HG03442 (cell line): ENCODE data around the gene MTARC1.
A peak's percentile ranks its signal among the peaks of the same experiment; 100 is the strongest.

Experiments
- ATAC-seq: cut with Tn5 transposase; IDR thresholded peaks from one replicate; pipeline ENCODE4 v1.9.1; 2021; ENCODE audit warnings: mild to moderate bottlenecking, moderate library complexity; ENCODE audit not compliant: unreplicated experiment

The MTARC1 gene

GRCh38 chr1:220769205-220769604 is 17.5 kb upstream of the MTARC1 start:
- no peak for ATAC-seq

DNA sequence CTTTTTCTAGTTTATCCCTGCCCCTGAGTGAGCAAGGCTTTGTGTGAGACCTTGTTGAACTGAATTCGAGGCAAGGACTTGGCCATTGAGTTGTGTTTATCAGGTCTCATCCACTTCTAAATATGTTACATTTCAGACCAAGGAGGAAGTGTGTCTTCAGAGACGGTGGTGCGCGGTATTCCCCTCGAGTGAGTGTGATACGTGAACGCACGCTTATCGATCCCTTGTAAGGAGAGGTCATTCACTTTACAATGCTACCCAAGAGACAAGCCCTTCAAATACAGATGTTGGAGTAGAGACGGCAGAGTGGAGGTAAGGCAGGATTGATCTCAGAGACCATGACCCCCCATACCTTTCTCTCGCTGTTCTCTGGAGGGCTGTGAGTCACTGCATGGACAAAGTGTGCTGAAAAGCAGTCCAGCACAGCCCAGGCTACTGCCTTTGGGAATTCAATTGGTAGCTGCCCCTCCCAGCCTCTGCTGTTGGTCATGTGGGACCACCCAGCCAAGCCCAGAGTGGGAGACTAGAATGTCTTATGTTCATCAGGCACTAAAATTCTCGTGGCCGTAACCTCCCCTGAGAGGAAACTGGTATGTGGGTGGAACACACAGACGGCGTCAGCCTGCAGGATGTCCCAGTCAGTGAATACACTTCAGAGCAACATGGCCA is 16.3 kb upstream of the MTARC1 start:
- peak; percentile 81 for ATAC-seq

- peak; percentile 19 for ATAC-seq
Measured at GRCh38 chr1:220772846-220773245, 13.9 kb upstream of the MTARC1 start.

DNA sequence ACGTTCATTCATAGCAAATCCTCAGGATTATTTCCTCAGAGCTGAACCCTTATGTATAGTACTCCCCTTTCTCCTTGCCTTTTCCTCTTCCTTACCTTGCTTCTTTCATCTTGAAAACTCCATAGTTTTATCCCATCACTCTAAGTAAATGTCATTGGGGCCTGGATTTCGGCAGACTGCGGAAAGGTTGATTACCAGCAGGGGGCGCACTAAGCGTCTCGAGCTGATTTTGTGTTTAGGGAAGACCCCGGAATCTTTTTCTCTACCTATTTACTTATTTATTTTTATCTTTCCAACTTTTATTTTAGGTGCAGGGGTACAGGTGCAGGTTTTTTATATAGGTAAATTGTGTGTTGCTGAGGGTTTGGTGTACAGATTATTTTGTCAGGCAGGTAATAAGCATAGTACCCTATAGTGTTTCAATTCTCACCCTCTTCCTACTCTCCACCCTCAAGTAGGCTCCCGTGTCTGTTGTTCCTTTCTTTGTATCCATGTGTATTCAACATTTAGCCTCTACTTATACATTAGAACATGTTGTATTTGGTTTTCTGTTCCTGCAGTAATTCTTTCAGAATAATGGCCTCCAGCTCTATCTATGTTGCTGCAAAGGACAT is 11.4 kb upstream of the MTARC1 start:
- ATAC-seq = no peak

- no peak for ATAC-seq
Measured at GRCh38 chr1:220776254-220776653, 10.5 kb upstream of the MTARC1 start.

DNA sequence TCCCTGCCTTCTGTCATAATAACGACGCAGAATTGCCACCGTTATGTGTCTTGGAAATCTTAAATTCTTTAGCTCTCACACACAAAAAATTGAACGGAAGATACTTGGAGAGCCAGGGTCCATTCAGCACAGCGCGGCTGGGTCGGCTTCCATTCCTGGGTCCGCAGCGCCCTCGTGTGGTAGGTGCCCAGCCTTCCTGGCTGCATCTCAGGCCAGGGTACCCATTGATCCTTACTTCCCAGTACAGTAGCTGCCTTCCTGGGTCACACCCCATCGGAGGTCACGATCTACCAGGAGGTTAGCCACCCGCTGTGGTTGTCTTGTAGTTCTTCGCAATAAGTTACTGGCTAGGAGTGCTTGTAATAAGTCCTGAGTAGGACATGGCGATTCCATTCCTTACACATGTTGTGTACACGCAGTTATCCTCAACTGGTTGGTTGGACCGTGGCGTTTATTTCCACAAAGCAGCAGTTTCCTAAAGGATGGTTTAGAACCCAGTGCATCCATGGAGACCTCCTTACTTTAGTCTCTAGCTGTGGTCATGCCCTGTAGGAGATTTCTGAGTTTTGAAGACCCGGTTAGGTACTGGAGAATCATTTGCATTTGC is 9.9 kb upstream of the MTARC1 start:
- ATAC-seq = peak; percentile 81

DNA sequence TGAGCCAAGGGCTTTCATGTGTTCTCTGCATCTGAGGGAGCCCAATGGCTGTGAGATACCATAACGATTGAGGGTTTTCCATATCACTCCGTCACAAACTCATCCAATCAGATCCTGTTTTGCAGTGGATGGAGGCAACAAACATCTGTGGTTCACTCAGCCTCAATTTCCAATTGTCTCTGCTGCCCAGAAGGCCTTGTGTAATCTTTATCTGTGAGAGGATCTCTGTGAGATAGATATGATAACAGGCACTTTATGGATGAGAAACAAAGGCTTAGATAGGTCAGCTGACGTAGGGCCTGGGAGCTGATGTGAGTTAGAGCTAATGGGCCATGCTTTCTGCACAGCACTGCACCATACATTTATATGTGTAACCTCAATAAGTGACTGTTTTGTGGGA is 3.3 kb upstream of the MTARC1 start:
- no peak for ATAC-seq

- ATAC-seq = no peak
Measured at GRCh38 chr1:220784751-220785150, 2.0 kb upstream of the MTARC1 start.

- no peak for ATAC-seq
Measured at GRCh38 chr1:220785166-220786056, 1.3 kb upstream of the MTARC1 start.

DNA sequence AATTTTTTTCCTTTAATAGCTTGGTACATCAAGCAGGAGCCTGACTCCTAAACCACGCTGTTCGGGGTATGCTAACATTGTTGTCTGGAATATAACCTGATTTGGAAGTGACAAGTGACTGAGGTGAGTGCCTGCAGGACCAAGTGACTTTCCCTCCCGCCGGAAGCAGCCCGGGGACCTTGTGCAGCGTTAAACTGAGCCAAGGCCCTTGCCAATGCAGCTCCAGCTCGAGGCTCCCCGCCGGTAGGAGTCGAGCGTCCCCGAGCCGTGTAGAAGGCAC is 716 bp upstream of the MTARC1 start:
- ATAC-seq = peak; percentile 9

DNA sequence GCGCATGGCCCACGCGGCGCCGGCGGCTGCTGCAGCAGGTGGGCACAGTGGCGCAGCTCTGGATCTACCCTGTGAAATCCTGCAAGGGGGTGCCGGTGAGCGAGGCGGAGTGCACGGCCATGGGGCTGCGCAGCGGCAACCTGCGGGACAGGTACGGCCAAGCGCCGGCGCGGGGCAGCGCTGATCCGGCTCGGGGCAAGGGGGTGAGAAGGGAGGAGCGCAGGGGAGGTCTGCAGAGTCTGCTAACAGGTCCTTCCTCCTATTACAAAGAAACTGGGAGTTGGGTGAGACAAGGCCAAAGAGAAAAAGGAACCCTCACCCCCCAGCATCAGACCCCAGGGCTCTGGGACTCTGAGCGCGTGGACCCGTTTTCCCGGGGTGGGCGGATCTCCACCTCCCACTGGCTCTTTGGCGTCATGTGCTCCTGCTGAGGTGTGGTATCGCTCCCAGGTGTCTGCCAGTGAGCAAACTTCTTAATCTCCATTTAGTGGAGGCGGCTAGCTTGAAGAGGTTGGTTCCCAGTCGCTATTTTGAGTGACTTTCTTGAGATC is 431 bp downstream of the MTARC1 start:
- ATAC-seq = peak; percentile 37

DNA sequence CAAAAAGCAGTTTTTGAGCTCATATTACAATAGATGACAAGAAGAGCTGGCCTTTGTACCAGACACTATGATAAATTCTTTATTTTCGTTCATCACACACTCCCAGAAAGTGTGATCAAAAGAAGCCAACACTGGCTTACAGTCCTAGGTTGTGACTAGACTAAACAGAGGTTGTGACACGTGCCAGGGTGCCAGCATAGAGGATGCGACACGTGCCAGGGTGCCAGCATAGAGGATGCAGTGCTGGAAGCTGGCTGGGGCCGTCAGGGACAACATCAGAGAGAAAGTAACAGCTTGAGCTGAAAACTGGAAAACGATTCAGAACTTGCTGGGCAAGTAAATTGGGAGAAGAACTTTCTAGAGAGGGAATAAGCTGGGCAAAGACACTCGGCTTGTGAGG is 2.2 kb downstream of the MTARC1 start:
- ATAC-seq = no peak

GRCh38 chr1:220789532-220790147 is 2.9 kb downstream of the MTARC1 start:
- ATAC-seq = no peak

DNA sequence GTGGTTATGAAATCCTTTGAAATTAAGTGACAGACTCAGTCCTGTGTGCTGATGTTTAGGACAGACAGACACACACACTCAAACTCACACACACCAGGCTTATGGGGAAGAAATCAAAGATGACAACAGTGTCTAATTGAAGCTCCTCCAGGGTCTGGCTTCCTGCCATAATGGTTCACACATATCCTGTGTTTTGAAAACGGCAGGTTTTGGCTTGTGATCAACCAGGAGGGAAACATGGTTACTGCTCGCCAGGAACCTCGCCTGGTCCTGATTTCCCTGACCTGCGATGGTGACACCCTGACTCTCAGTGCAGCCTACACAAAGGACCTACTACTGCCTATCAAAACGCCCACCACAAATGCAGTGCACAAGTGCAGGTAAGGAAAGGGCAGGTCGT is 4.6 kb downstream of the MTARC1 start:
- no peak for ATAC-seq

GRCh38 chr1:220791956-220792355 is 5.2 kb downstream of the MTARC1 start:
- no peak for ATAC-seq

DNA sequence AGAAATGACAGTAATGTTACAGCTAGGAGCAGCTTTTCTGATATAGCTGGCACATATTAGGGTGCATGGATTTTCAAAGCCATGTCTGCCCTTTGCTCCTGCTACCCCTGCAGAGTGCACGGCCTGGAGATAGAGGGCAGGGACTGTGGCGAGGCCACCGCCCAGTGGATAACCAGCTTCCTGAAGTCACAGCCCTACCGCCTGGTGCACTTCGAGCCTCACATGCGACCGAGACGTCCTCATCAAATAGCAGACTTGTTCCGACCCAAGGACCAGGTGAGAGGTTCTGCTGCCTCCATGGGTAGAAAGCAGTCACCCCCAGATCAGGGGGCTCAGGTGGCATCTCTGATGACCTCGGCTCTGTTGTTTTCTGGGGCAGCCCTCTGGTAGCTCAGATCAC is 9.8 kb downstream of the MTARC1 start:
- ATAC-seq = no peak

DNA sequence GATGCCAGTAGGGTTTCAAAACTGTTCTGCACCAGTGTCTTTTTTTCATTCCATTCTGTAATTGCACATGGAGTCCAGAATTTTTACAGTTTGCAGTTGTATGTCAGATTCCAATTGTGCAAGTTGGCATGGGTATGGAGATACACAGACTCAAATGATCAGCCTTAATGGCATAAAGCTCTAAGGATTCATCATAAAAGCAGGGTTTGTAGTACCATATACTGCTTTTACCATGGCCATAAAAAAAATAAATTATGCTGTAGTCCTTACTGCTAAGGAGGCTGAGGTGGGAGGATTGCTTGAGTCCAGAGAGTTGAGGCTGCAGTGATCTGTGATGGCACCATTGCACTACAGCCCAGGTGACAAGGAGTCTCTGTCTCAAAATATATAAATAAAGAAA is 10.3 kb downstream of the MTARC1 start:
- no peak for ATAC-seq

GRCh38 chr1:220797553-220797952 is 10.8 kb downstream of the MTARC1 start:
- no peak for ATAC-seq

DNA sequence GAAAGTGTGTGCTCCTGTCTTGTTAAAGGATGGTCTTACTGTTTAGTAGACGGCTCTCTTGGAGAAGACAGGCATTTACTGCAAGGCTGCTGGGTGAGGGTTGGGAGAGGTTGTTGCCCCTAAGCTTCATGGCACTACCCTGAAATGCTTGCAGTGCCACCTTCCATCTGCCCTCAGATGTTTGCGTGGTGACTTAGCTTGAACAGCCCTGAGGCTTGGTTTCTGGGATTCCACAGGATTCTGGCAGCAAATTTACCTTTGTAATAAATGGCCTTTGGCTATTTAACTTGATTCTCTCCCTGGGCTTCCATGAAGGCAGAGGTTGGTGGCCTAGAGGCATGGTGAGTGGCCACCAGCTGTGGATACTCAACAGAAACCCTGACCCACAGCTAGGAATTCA is 11.6 kb downstream of the MTARC1 start:
- ATAC-seq = no peak

DNA sequence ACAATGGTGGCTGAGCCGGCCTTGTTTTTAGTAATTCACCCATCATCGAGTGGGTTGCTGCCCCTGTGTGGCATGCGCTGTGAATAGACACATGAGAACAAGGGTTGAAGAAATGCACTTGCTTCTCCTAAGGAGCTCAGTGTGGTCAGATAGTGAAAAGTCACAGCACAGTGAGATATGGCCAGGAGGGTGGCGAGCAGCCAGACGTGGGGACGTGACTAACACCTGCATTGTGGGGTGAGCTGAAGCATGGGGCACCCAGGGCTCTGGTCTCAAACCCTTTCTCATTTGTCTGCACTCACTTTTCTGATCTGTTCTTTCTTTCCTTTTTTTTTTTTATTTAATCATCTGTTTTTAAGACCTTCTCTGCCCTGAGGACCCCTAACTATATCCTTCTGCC is 13.5 kb downstream of the MTARC1 start:
- ATAC-seq = no peak
